LNCaP clone FGC (cell line): ENCODE data around the gene S100A7A.

ENCODE experiments used
- DNase-seq: peaks from one replicate; pipeline ENCODE4 v3.0.0-alpha.2; 2011; ENCODE audit warnings: low read depth
- H3K4me3 ChIP-seq: 2 replicates; pipeline ENCODE4 v1.5.1; 2011; ENCODE audit warnings: mild to moderate bottlenecking, low read depth, low read length, control low read depth
- CTCF ChIP-seq: IDR thresholded peaks from 2 replicates; pipeline ENCODE4 v1.5.1; 2012; ENCODE audit warnings: mild to moderate bottlenecking; ENCODE audit not compliant: control insufficient read depth, insufficient read depth; ENCODE audit errors: extremely low read depth

The S100A7A gene

GRCh38 chr1:153465811-153466636, 49.7 kb downstream of the S100A7A start:
- DNase-seq = no peak
- H3K4me3 ChIP-seq = no peak overlapping the region
- TF ChIP-seq CTCF = peak; percentile 67

GRCh38 chr1:153466908-153467307, 50.6 kb downstream of the S100A7A start:
- TF ChIP-seq CTCF = no peak
- DNase-seq = no peak
- no peak overlapping the region for H3K4me3 ChIP-seq

- no peak for DNase-seq
- no peak overlapping the region for H3K4me3 ChIP-seq
- no peak for TF ChIP-seq CTCF
Observed at GRCh38 chr1:153470707-153471106, 54.4 kb downstream of the S100A7A start.
